ENCODE measurements around the gene PRRC2B.
"Not testable (repeated sequence)": the region's sequence is repeated elsewhere in the genome, so short reads cannot be mapped to it uniquely, and the experiment has no call there.

PRRC2B gene

GRCh38 chr9:131448818-131449217 lies 54.9 kb downstream of the PRRC2B start:
- Histone ChIP-seq H3K36me3 (ENCODE audit: control insufficient read depth, insufficient read depth, low read length) (peaks cover 57% of the 10 kb centered on the region), H3K9me3 (ENCODE audit: control insufficient read depth, low read length) (no peaks in the 10 kb centered on the region)
- WGBS, 2 experiments = 92 to 100% methylated on average over 3 of the region's 3 CpGs

GRCh38 chr9:131449276-131449675 lies 55.4 kb downstream of the PRRC2B start:
- Histone ChIP-seq H3K27me3 (ENCODE audit: control insufficient read depth, insufficient read depth, low read length, poor library complexity, severe bottlenecking) (no peaks in the 10 kb centered on the region), H3K4me3 (ENCODE audit: insufficient read depth, low read depth, low read length) (no peak overlapping the region), H3K9me3 (ENCODE audit: control insufficient read depth, low read length) (no peaks in the 10 kb centered on the region), H3K4me1 (ENCODE audit: control insufficient read depth, insufficient read depth, low read length) (no peaks in the 10 kb centered on the region), H3K36me3 (ENCODE audit: control insufficient read depth, insufficient read depth, low read length) (peaks cover 53% of the 10 kb centered on the region), H3K27ac (ENCODE audit: insufficient read depth, low read depth, low read length, poor library complexity, severe bottlenecking) (no peak overlapping the region)

More at GRCh38 chr9:131448818-131449217, 54.9 kb downstream of the PRRC2B start:
- Histone ChIP-seq H3K4me1 (ENCODE audit: control insufficient read depth, insufficient read depth, low read length) (no peaks in the 10 kb centered on the region), H3K4me3 (ENCODE audit: insufficient read depth, low read depth, low read length) (no peak overlapping the region), H3K27me3 (ENCODE audit: control insufficient read depth, insufficient read depth, low read length, poor library complexity, severe bottlenecking) (no peaks in the 10 kb centered on the region), H3K27ac (ENCODE audit: insufficient read depth, low read depth, low read length, poor library complexity, severe bottlenecking) (no peak overlapping the region)

- Histone ChIP-seq H3K36me3 (ENCODE audit: control insufficient read depth, insufficient read depth, low read length) (peaks cover 45% of the 10 kb centered on the region), H3K4me3 (ENCODE audit: insufficient read depth, low read depth, low read length) (no peak overlapping the region), H3K27me3 (ENCODE audit: control insufficient read depth, insufficient read depth, low read length, poor library complexity, severe bottlenecking) (no peaks in the 10 kb centered on the region), H3K4me1 (ENCODE audit: control insufficient read depth, insufficient read depth, low read length) (no peaks in the 10 kb centered on the region), H3K9me3 (ENCODE audit: control insufficient read depth, low read length) (no peaks in the 10 kb centered on the region), H3K27ac (ENCODE audit: insufficient read depth, low read depth, low read length, poor library complexity, severe bottlenecking) (no peak overlapping the region)
Observed at GRCh38 chr9:131454028-131454427, 60.1 kb downstream of the PRRC2B start.

- H3K27ac ChIP-seq (ENCODE audit: insufficient read depth, low read depth, low read length, poor library complexity, severe bottlenecking); H3K9me3 ChIP-seq (ENCODE audit: control insufficient read depth, low read length); H3K4me1 ChIP-seq (ENCODE audit: control insufficient read depth, insufficient read depth, low read length); H3K27me3 ChIP-seq (ENCODE audit: control insufficient read depth, insufficient read depth, low read length, poor library complexity, severe bottlenecking); H3K4me3 ChIP-seq (ENCODE audit: insufficient read depth, low read depth, low read length): not testable (repeated sequence)
- peaks cover 53% of the 10 kb centered on the region for H3K36me3 ChIP-seq (ENCODE audit: control insufficient read depth, insufficient read depth, low read length)
- WGBS, 2 experiments = 91 to 93% methylated on average over 10 of the region's 10 CpGs
Observed at GRCh38 chr9:131455655-131456054, 61.8 kb downstream of the PRRC2B start.

- Histone ChIP-seq H3K27me3 (ENCODE audit: control insufficient read depth, insufficient read depth, low read length, poor library complexity, severe bottlenecking) (no peaks in the 10 kb centered on the region), H3K4me3 (ENCODE audit: insufficient read depth, low read depth, low read length) (no peak overlapping the region), H3K4me1 (ENCODE audit: control insufficient read depth, insufficient read depth, low read length) (no peaks in the 10 kb centered on the region), H3K9me3 (ENCODE audit: control insufficient read depth, low read length) (no peaks in the 10 kb centered on the region), H3K36me3 (ENCODE audit: control insufficient read depth, insufficient read depth, low read length) (peaks cover 63% of the 10 kb centered on the region), H3K27ac (ENCODE audit: insufficient read depth, low read depth, low read length, poor library complexity, severe bottlenecking) (no peak overlapping the region)
- 96% methylated on average over 10 of the region's 10 CpGs for WGBS, 2 experiments
Observed at GRCh38 chr9:131457746-131458145, 63.9 kb downstream of the PRRC2B start.

GRCh38 chr9:131459056-131459455 lies 65.2 kb downstream of the PRRC2B start:
- Histone ChIP-seq H3K36me3 (ENCODE audit: control insufficient read depth, insufficient read depth, low read length) (peaks cover 64% of the 10 kb centered on the region), H3K27ac (ENCODE audit: insufficient read depth, low read depth, low read length, poor library complexity, severe bottlenecking) (no peak overlapping the region), H3K27me3 (ENCODE audit: control insufficient read depth, insufficient read depth, low read length, poor library complexity, severe bottlenecking) (no peaks in the 10 kb centered on the region), H3K4me3 (ENCODE audit: insufficient read depth, low read depth, low read length) (no peak overlapping the region), H3K4me1 (ENCODE audit: control insufficient read depth, insufficient read depth, low read length) (no peaks in the 10 kb centered on the region), H3K9me3 (ENCODE audit: control insufficient read depth, low read length) (no peaks in the 10 kb centered on the region)
- WGBS, 2 experiments = 96 to 98% methylated on average over 10 of the region's 10 CpGs

- Histone ChIP-seq H3K27me3 (ENCODE audit: control insufficient read depth, insufficient read depth, low read length, poor library complexity, severe bottlenecking) (no peaks in the 10 kb centered on the region), H3K9me3 (ENCODE audit: control insufficient read depth, low read length) (no peaks in the 10 kb centered on the region), H3K4me3 (ENCODE audit: insufficient read depth, low read depth, low read length) (no peak overlapping the region), H3K27ac (ENCODE audit: insufficient read depth, low read depth, low read length, poor library complexity, severe bottlenecking) (no peak overlapping the region), H3K36me3 (ENCODE audit: control insufficient read depth, insufficient read depth, low read length) (peaks cover 72% of the 10 kb centered on the region), H3K4me1 (ENCODE audit: control insufficient read depth, insufficient read depth, low read length) (no peaks in the 10 kb centered on the region)
- WGBS, 2 experiments = 100% methylated on average over 1 of the region's 1 CpG
Observed at GRCh38 chr9:131461166-131461565, 67.3 kb downstream of the PRRC2B start.

- Histone ChIP-seq H3K4me3 (ENCODE audit: insufficient read depth, low read depth, low read length) (no peak overlapping the region), H3K36me3 (ENCODE audit: control insufficient read depth, insufficient read depth, low read length) (peaks cover 69% of the 10 kb centered on the region), H3K27me3 (ENCODE audit: control insufficient read depth, insufficient read depth, low read length, poor library complexity, severe bottlenecking) (no peaks in the 10 kb centered on the region), H3K27ac (ENCODE audit: insufficient read depth, low read depth, low read length, poor library complexity, severe bottlenecking) (no peak overlapping the region), H3K4me1 (ENCODE audit: control insufficient read depth, insufficient read depth, low read length) (no peaks in the 10 kb centered on the region), H3K9me3 (ENCODE audit: control insufficient read depth, low read length) (no peaks in the 10 kb centered on the region)
- WGBS, 2 experiments = 96 to 97% methylated on average over 24 of the region's 24 CpGs
Observed at GRCh38 chr9:131464354-131465000, 70.6 kb downstream of the PRRC2B start.

- WGBS, 2 experiments = 94 to 97% methylated on average over 6 of the region's 6 CpGs
- Histone ChIP-seq H3K4me3 (ENCODE audit: insufficient read depth, low read depth, low read length) (no peak overlapping the region), H3K36me3 (ENCODE audit: control insufficient read depth, insufficient read depth, low read length) (peaks cover 70% of the 10 kb centered on the region), H3K9me3 (ENCODE audit: control insufficient read depth, low read length) (no peaks in the 10 kb centered on the region), H3K27me3 (ENCODE audit: control insufficient read depth, insufficient read depth, low read length, poor library complexity, severe bottlenecking) (no peaks in the 10 kb centered on the region), H3K27ac (ENCODE audit: insufficient read depth, low read depth, low read length, poor library complexity, severe bottlenecking) (no peak overlapping the region), H3K4me1 (ENCODE audit: control insufficient read depth, insufficient read depth, low read length) (no peaks in the 10 kb centered on the region)
Observed at GRCh38 chr9:131465401-131465800, 71.5 kb downstream of the PRRC2B start.

- Histone ChIP-seq H3K4me3 (ENCODE audit: insufficient read depth, low read depth, low read length) (no peak overlapping the region), H3K27ac (ENCODE audit: insufficient read depth, low read depth, low read length, poor library complexity, severe bottlenecking) (no peak overlapping the region), H3K27me3 (ENCODE audit: control insufficient read depth, insufficient read depth, low read length, poor library complexity, severe bottlenecking) (no peaks in the 10 kb centered on the region), H3K9me3 (ENCODE audit: control insufficient read depth, low read length) (no peaks in the 10 kb centered on the region), H3K36me3 (ENCODE audit: control insufficient read depth, insufficient read depth, low read length) (peaks cover 67% of the 10 kb centered on the region), H3K4me1 (ENCODE audit: control insufficient read depth, insufficient read depth, low read length) (no peaks in the 10 kb centered on the region)
- 95 to 97% methylated on average over 13 of the region's 13 CpGs for WGBS, 2 experiments
Observed at GRCh38 chr9:131467214-131467935, 73.5 kb downstream of the PRRC2B start.

All from ectodermal cell (in vitro differentiated cells).